Smooth muscle cell (in vitro differentiated cells): ENCODE measurements around the gene LRRTM3. TPM values are rescaled to one million over a fixed set of nuclear protein-coding genes. Genes with fewer than 3 reads are reported as not detected.
A peak's percentile ranks its signal among the peaks of the same experiment; 100 is the strongest.

Source experiments
- DNase-seq: peaks from one replicate; lab custom pipeline; 2025; ENCODE audit not compliant: unreplicated experiment; lab: John Stamatoyannopoulos, UW
- H2AFZ ChIP-seq: fragments of 200-600 bp; sonication (generic); 2 replicates; pipeline ENCODE4 v1.6.0; 2016; ENCODE audit warnings: antibody characterized with exemption, low read depth, mild to moderate bottlenecking
- H3F3A ChIP-seq: fragments of 200-600 bp; sonication (generic); 2 replicates; pipeline ENCODE4 v1.6.0; 2017; ENCODE audit warnings: antibody characterized with exemption, low read depth
- H3K27ac ChIP-seq: fragments of 200-600 bp; sonication (generic); 2 replicates; pipeline ENCODE4 v1.5.1; 2016; ENCODE audit warnings: low read depth, mild to moderate bottlenecking
- H3K27me3 ChIP-seq: fragments of 200-600 bp; sonication (generic); 2 replicates; pipeline ENCODE4 v1.6.1; 2016; ENCODE audit warnings: low read depth, mild to moderate bottlenecking
- H3K36me3 ChIP-seq: fragments of 200-600 bp; sonication (generic); 2 replicates; pipeline ENCODE4 v1.5.1; 2016; ENCODE audit warnings: low read depth
- H3K4me1 ChIP-seq: fragments of 200-600 bp; sonication (generic); 2 replicates; pipeline ENCODE4 v1.5.1; 2016; ENCODE audit warnings: low read depth
- H3K4me2 ChIP-seq: fragments of 200-600 bp; sonication (generic); 2 replicates; pipeline ENCODE4 v1.6.0; 2016; ENCODE audit warnings: mild to moderate bottlenecking
- H3K4me3 ChIP-seq: fragments of 200-600 bp; sonication (generic); 2 replicates; pipeline ENCODE4 v1.5.1; 2016; ENCODE audit warnings: mild to moderate bottlenecking
- H3K79me2 ChIP-seq: fragments of 200-600 bp; sonication (generic); 2 replicates; pipeline ENCODE4 v1.6.0; 2016; ENCODE audit warnings: low read depth, mild to moderate bottlenecking
- H3K9ac ChIP-seq: fragments of 200-600 bp; sonication (generic); 2 replicates; pipeline ENCODE4 v1.6.0; 2016; ENCODE audit warnings: low read depth
- H3K9me3 ChIP-seq: fragments of 200-600 bp; sonication (generic); replicated peaks from 2 replicates; pipeline ENCODE4 v1.5.1; 2016; ENCODE audit warnings: low read depth
- H4K20me1 ChIP-seq: fragments of 200-600 bp; sonication (generic); 2 replicates; pipeline ENCODE4 v1.6.0; 2016; ENCODE audit warnings: low read depth
- WGBS: methylation state at CpG from one replicate; pipeline ENCODE4 v1.1.7; 2016; ENCODE audit warnings: low lambda C conversion rate; 5-methylcytosine and 5-hydroxymethylcytosine counted together
- polyA plus RNA-seq: library from polyadenylated mRNA; unstranded; fragments of >200 nt; fragmentation: Nextera tagmentation; extraction: Ambion mirVana; gene quantifications from 2 replicates; pipeline ENCODE4 v1.2.1, GENCODE V29; 2016
- total RNA-seq: library from RNA; depleted of rRNA; stranded (reverse); fragments of >200 nt; gene quantifications from 2 replicates; pipeline ENCODE4 v1.2.3, GENCODE V29; 2014
- TF ChIP-seq, protein P1 (sequence below): fragments of 200-600 bp; sonication (generic); IDR thresholded peaks from 2 replicates; pipeline ENCODE4 v1.5.1; 2017; ENCODE audit warnings: borderline replicate concordance, mild to moderate bottlenecking, antibody characterized with exemption; ENCODE audit not compliant: insufficient read depth, poor library complexity, severe bottlenecking

Gene LRRTM3
- total and polyA plus RNA-seq, 2 experiments from 2014 or later, result not detected

DNA sequence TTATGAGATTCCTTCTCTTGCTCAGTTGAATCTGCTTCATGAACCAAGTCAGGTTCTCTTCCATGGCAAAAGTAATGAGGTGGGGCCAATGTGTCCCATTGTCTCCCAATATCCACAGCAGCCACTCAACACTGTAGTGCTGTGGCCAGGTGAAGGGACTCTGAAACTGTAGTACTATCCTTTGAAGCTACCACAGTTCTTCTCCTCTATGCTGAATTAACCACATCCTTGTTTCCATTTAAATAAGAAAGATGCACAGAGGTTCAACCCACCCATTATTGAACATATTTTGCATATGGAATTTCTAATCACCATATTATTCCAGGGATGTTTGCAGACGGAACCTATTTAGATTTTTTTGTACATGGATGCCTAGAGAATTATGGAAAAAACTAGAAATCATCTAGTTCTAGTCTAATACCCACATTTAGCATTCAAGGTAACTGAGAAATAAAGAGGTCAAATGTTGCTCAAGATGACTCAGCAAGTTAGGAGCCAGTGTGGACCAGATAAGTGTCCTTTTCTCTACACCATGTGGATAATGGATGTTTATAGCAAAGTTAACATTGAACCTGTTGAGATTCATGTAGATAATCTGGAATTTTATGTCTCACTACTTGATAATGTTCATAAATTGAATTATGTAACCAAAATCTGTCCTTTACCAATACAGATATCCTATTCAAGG is 64.5 kb downstream of the LRRTM3 start:
- Histone ChIP-seq H4K20me1 (no peaks in the 10 kb centered on the region), H3K9me3 (no peaks in the 10 kb centered on the region), H3F3A (no peaks in the 10 kb centered on the region), H3K9ac (no peak overlapping the region), H2AFZ (no peak overlapping the region), H3K4me2 (no peak overlapping the region), H3K27me3 (no peaks in the 10 kb centered on the region), H3K79me2 (no peaks in the 10 kb centered on the region), H3K4me3 (no peak overlapping the region), H3K4me1 (no peaks in the 10 kb centered on the region), H3K27ac (no peak overlapping the region), H3K36me3 (no peaks in the 10 kb centered on the region)
- DNase-seq, result no peak
- TF ChIP-seq, protein P1, sequence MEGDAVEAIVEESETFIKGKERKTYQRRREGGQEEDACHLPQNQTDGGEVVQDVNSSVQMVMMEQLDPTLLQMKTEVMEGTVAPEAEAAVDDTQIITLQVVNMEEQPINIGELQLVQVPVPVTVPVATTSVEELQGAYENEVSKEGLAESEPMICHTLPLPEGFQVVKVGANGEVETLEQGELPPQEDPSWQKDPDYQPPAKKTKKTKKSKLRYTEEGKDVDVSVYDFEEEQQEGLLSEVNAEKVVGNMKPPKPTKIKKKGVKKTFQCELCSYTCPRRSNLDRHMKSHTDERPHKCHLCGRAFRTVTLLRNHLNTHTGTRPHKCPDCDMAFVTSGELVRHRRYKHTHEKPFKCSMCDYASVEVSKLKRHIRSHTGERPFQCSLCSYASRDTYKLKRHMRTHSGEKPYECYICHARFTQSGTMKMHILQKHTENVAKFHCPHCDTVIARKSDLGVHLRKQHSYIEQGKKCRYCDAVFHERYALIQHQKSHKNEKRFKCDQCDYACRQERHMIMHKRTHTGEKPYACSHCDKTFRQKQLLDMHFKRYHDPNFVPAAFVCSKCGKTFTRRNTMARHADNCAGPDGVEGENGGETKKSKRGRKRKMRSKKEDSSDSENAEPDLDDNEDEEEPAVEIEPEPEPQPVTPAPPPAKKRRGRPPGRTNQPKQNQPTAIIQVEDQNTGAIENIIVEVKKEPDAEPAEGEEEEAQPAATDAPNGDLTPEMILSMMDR, result no peak
- WGBS, result 79% methylated on average over 1 of the region's 1 CpG

GRCh38 chr10:66996996-66997395 is 71.2 kb downstream of the LRRTM3 start:
- H4K20me1 ChIP-seq, result no peaks in the 10 kb centered on the region
- H3K27ac ChIP-seq, result no peak overlapping the region
- no peak overlapping the region for H3K4me3 ChIP-seq
- no peak overlapping the region for H3K4me2 ChIP-seq
- no peaks in the 10 kb centered on the region for H3K9me3 ChIP-seq
- no peaks in the 10 kb centered on the region for H3K79me2 ChIP-seq
- no peak overlapping the region for H3K9ac ChIP-seq
- no peaks in the 10 kb centered on the region for H3K36me3 ChIP-seq
- DNase-seq, result no peak
- no peaks in the 10 kb centered on the region for H3K4me1 ChIP-seq
- TF ChIP-seq, protein P1, result no peak
- no peaks in the 10 kb centered on the region for H3F3A ChIP-seq
- no peaks in the 10 kb centered on the region for H3K27me3 ChIP-seq
- H2AFZ ChIP-seq, result no peak overlapping the region
- WGBS, result 74% methylated on average over 1 of the region's 1 CpG

DNA sequence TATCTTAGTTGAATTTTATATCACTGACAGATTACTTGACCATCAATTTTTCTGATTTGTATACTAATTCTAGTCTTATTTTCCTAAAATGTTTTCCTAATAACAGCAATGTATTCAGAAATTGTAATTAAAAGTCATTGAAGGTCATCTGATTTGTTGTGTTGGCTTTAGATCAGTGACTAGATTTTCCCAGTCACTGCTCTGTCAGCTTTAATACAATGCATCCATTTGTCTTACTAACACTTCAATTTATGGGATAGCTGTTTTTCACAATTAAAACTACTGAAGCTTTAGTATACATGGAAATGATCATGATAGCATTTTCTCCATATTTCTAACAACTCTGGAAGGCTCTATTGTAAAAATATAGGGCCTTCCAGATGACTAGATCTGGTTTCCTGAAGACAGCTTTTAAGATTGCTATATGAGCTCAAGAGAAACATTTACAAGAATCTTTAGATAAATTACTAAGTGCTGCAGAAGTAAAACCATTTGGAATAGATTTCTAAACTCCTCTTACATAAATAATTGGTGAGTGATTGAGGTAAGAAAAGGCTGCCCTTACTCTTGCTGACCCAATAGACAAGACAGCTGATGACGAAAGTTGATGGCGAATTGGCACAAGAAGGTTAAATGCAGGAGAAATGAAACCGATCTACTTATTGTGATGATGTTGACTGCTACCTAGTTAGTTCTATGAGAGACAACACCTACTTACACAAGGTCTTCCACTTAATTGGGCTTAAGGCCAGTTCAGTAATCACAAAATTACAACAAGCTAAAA is 74.1 kb downstream of the LRRTM3 start:
- 94% methylated on average over 3 of the region's 3 CpGs for WGBS
- no peaks in the 10 kb centered on the region for H4K20me1 ChIP-seq
- no peak overlapping the region for H3K4me3 ChIP-seq
- TF ChIP-seq, protein P1, result no peak
- DNase-seq, result no peak
- H3K4me1 ChIP-seq, result no peaks in the 10 kb centered on the region
- no peaks in the 10 kb centered on the region for H3F3A ChIP-seq
- H3K36me3 ChIP-seq, result no peaks in the 10 kb centered on the region
- H3K27me3 ChIP-seq, result no peaks in the 10 kb centered on the region
- H2AFZ ChIP-seq, result no peak overlapping the region
- H3K9me3 ChIP-seq, result no peaks in the 10 kb centered on the region
- H3K9ac ChIP-seq, result no peak overlapping the region
- H3K27ac ChIP-seq, result no peak overlapping the region
- no peaks in the 10 kb centered on the region for H3K79me2 ChIP-seq
- peak overlapping the region; percentile 36 for H3K4me2 ChIP-seq

GRCh38 chr10:67004690-67005089 is 78.9 kb downstream of the LRRTM3 start:
- H3K9ac ChIP-seq, result no peak overlapping the region
- no peak overlapping the region for H3K4me3 ChIP-seq
- H4K20me1 ChIP-seq, result no peaks in the 10 kb centered on the region
- no peaks in the 10 kb centered on the region for H3K4me1 ChIP-seq
- H3K27me3 ChIP-seq, result no peaks in the 10 kb centered on the region
- WGBS, result 84% methylated on average over 2 of the region's 2 CpGs
- TF ChIP-seq, protein P1, result no peak
- H3K4me2 ChIP-seq, result no peak overlapping the region
- H2AFZ ChIP-seq, result no peak overlapping the region
- DNase-seq, result no peak
- H3K36me3 ChIP-seq, result no peaks in the 10 kb centered on the region
- no peaks in the 10 kb centered on the region for H3F3A ChIP-seq
- no peaks in the 10 kb centered on the region for H3K79me2 ChIP-seq
- H3K9me3 ChIP-seq, result no peaks in the 10 kb centered on the region
- no peak overlapping the region for H3K27ac ChIP-seq
